ENCODE measurements around the gene MAP3K7.

Gene MAP3K7

GRCh38 chr6:90463874-90464273 is 123.0 kb downstream of the MAP3K7 start:
- no peak overlapping the region for H3K4me3 ChIP-seq (ENCODE audit: low read depth, low read length)
- no peak for TF ChIP-seq CTCF (IDR thresholded peaks at IDR 0.05; ENCODE audit: insufficient read depth, low read depth, low read length, missing control alignments)
- DNase-seq (ENCODE audit: low read depth): no peak

Data from GM12865 (cell line).